ENCODE results near the gene GJA5.

GJA5 gene

GRCh38 chr1:147726168-147726567 is 34.2 kb downstream of the GJA5 start:
- no peak for TF ChIP-seq POLR2A (IDR thresholded peaks at IDR 0.05; ENCODE audit: low read depth, low read length)
- FAIRE-seq, result no peak
- no peak for DNase-seq (ENCODE audit: insufficient read length, low spot score)

DNA sequence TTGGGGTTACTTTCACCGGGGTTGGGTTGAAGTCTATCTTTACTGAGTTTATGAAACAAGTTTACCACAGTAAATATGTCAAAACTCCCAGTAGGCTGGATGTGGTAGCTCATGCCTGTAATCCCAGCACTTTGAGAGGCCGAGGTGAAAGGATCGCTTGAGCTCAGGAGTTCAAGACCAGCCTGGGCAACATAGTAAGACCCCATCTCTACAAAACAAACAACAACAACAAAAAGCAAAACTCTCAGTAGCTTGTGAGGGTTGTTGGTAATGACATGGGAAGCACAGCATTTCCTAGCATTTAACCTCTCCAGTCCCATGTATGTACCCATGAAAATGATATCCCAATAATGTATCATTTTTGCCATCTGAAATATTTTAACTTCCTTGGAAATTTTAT is 34.7 kb downstream of the GJA5 start:
- DNase-seq (ENCODE audit: insufficient read length, low spot score) (no peak), FAIRE-seq (no peak)
- TF ChIP-seq POLR2A (IDR thresholded peaks at IDR 0.05; ENCODE audit: low read depth, low read length), result no peak

DNA sequence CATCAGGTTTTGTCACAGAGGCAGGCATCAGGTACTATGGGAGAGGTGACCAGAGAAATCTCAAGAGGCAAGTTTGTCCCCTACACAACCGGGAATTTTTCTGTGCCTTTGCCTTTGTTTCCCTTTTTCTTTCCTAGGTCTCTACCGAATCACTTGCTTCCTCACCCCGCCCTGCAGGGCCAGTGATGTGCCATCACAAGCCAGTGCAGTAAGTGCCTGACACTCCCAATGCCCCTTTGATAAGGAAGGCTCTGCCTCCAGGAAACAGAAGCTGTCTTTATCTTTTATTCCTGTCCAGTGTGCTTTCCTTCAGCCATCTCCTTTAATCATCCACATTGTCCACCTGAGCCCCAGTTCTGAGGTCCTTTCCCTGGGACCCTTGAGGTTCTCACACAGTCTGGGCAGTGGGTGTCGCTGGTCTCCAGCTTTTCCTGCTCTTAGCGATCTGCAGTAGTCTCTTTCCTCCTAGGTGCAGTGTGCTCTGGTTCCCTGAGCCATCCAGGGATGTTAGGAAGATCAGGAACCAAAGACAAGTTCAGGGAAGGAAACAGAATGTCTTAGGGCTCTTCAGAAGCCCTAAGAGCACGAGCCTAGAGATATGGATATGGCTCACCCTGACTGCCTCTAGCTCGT is 36.6 kb downstream of the GJA5 start:
- DNase-seq (ENCODE audit: insufficient read length, low spot score) (no peak), FAIRE-seq (no peak)
- TF ChIP-seq POLR2A (IDR thresholded peaks at IDR 0.05; ENCODE audit: low read depth, low read length), result no peak

DNA sequence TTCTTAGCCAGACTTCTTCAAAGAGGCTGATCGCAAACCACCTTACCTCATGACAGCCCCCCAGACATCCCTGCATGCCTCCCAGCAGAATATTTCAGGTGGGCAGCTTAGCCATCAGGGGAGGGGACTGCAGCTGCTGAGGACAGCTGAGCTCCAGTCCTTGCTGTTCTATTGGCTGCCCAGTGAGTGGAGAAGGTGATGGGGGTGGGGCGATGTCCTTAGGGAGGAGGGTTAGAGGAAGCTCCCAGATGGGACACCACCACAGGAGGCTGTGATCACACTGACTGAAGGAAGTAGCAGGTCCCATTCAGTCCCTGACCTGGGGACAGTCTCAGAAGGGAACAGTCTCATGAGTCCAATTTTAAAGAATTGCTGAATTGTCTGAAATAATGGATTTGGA is 38.3 kb downstream of the GJA5 start:
- no peak for TF ChIP-seq POLR2A (IDR thresholded peaks at IDR 0.05; ENCODE audit: low read depth, low read length)
- no peak for FAIRE-seq
- no peak for DNase-seq (ENCODE audit: insufficient read length, low spot score)

DNA sequence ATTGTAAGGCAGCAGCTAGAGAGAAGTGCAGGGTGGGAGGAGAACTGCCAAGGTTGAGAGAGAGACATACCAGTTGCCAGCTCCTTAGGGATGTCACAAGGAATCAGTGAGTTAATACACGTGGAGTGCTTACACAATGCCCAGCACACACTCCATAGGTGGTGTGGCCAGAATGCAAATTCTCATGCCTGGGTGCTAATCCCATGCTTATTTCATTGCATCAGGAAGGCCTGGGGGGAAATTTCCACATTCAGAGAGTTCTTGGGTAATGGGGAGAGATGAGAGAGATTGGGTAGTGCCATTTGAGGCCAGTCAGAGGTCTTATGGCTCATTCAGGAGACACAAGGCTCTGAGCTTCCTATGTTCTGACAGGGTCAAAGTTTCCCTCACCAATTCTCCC is 38.7 kb downstream of the GJA5 start:
- no peak for FAIRE-seq
- TF ChIP-seq POLR2A (IDR thresholded peaks at IDR 0.05; ENCODE audit: low read depth, low read length), result no peak
- no peak for DNase-seq (ENCODE audit: insufficient read length, low spot score)

DNA sequence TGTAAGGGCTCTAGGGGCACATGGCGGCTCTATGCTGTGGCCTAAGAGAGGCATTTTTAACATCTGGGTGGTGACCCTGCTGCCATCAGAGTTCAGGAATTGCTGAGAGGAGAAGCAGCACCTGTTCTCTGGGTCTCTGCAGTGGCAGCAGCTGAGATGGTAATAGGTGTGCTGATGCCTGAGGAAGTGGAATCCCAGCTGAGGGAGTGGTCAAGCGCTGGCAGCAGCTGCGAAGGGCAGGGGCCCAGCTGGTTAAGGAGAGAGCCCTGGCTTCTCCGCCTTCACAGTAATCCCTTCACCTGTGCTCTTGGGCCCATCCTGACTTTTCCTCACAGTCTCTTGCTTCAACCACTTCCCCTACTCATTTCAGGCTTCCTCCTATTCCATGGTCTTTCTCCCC is 39.8 kb downstream of the GJA5 start:
- DNase-seq (ENCODE audit: insufficient read length, low spot score) (no peak), FAIRE-seq (no peak)
- no peak for TF ChIP-seq POLR2A (IDR thresholded peaks at IDR 0.05; ENCODE audit: low read depth, low read length)

GRCh38 chr1:147719711-147720225 is 40.6 kb downstream of the GJA5 start:
- DNase-seq (ENCODE audit: insufficient read length, low spot score) (no peak), FAIRE-seq (no peak)
- no peak for TF ChIP-seq POLR2A (IDR thresholded peaks at IDR 0.05; ENCODE audit: low read depth, low read length)

DNA sequence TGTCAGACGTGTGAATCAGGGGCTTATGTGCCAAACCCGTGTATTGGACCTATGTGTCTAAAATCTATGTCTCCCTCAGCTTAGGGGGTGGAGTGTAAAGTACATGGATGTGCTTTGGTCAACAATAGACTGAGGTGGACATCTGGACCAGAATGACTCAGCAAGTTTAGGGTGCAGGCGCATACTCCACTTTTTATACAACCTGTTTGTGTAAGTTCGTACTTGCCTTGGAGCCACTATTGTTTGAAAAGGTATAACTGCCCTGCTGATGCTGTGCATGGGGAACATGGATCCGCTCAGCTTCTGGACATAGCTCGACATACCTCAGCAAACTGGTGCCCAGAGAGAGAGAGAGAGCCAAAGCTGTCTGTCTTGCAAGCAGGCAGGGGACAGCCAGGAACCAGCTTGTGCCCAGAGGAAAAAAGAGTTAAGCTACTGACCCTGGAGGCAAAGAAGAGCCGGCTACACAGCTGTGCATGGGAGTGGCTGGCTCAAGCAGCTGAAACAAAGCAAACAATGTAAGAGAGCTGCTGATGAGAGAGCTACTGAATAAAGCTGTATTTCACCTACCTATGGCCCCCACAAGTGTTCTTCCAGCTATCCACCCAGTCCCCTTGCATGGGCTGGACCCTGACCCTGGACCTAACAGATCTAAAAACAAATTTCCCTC is 41.2 kb downstream of the GJA5 start:
- TF ChIP-seq POLR2A (IDR thresholded peaks at IDR 0.05; ENCODE audit: low read depth, low read length), result no peak
- DNase-seq (ENCODE audit: insufficient read length, low spot score) (no peak), FAIRE-seq (no peak)

DNA sequence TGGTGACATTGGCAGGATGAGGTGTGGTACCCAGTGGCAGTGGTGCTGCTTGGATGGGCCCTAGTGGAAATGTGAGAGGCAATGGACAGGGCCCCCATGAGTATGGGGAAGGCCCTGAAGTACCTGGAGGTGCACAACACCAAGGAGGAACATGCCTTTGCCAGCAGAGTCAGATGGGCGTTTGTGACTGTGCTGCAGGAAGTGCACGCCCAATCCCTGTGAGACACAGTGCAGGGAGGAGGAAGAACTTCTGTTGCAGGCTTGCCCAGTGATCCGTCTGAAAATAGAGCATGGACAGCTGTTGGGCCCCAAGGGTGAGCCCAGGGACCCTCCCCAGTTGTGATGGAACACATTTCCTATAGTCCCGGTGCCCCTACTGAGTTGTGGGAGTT is 42.7 kb downstream of the GJA5 start:
- FAIRE-seq (no peak), DNase-seq (ENCODE audit: insufficient read length, low spot score) (no peak)
- no peak for TF ChIP-seq POLR2A (IDR thresholded peaks at IDR 0.05; ENCODE audit: low read depth, low read length)

GRCh38 chr1:147717051-147717705 is 43.2 kb downstream of the GJA5 start:
- FAIRE-seq (no peak), DNase-seq (ENCODE audit: insufficient read length, low spot score) (no peak)
- TF ChIP-seq POLR2A (IDR thresholded peaks at IDR 0.05; ENCODE audit: low read depth, low read length), result no peak

- FAIRE-seq (no peak), DNase-seq (ENCODE audit: insufficient read length, low spot score) (no peak)
- no peak for TF ChIP-seq POLR2A (IDR thresholded peaks at IDR 0.05; ENCODE audit: low read depth, low read length)
Measured at GRCh38 chr1:147712605-147713004, 47.8 kb downstream of the GJA5 start.
